GM23338 (cell line): ENCODE measurements around the gene UNKL. TPM values are rescaled to one million over a fixed set of nuclear protein-coding genes. Genes with fewer than 3 reads are reported as not detected.

ENCODE experiments used
- ATAC-seq: fragments of 200-7000 bp; cut with Tn5 transposase; 3 replicates; pipeline ENCODE4 v1.9.1; 2020
- DNase-seq: peaks from one replicate; pipeline ENCODE4 v3.0.0-alpha.2; 2015; ENCODE audit warnings: low spot score
- H2AFZ ChIP-seq: fragments of 200-600 bp; sonication (generic); 2 replicates; pipeline ENCODE4 v1.8.0; 2016; ENCODE audit warnings: antibody characterized with exemption, mild to moderate bottlenecking, moderate library complexity
- H3F3A ChIP-seq: fragments of 200-600 bp; sonication (generic); replicated peaks from 2 replicates; pipeline ENCODE4 v1.8.0; 2017; ENCODE audit warnings: antibody characterized with exemption, mixed run types, low read depth
- H3K27ac ChIP-seq: fragments of 200-600 bp; sonication (generic); 2 replicates; pipeline ENCODE4 v1.6.1; 2016; ENCODE audit warnings: low read depth
- H3K27me3 ChIP-seq: fragments of 200-600 bp; sonication (generic); 2 replicates; pipeline ENCODE4 v1.8.0; 2016; ENCODE audit warnings: mild to moderate bottlenecking, mixed run types, moderate library complexity; ENCODE audit not compliant: insufficient read depth
- H3K36me3 ChIP-seq: fragments of 200-600 bp; sonication (generic); 2 replicates; pipeline ENCODE4 v1.8.0; 2016; ENCODE audit warnings: mild to moderate bottlenecking; ENCODE audit not compliant: insufficient read depth
- H3K4me1 ChIP-seq: fragments of 200-600 bp; sonication (generic); 2 replicates; pipeline ENCODE4 v1.8.0; 2016; ENCODE audit warnings: mild to moderate bottlenecking, moderate library complexity; ENCODE audit not compliant: insufficient read depth
- H3K4me2 ChIP-seq: fragments of 200-600 bp; sonication (generic); 2 replicates; pipeline ENCODE4 v1.7.1; 2017; ENCODE audit warnings: mixed run types
- H3K4me3 ChIP-seq: fragments of 200-600 bp; sonication (generic); 2 replicates; pipeline ENCODE4 v1.6.1; 2016; ENCODE audit warnings: mixed run types
- H3K79me2 ChIP-seq: fragments of 200-600 bp; sonication (generic); replicated peaks from 2 replicates; pipeline ENCODE4 v1.8.0; 2017; ENCODE audit warnings: mild to moderate bottlenecking; ENCODE audit not compliant: insufficient read depth
- H3K9me2 ChIP-seq: fragments of 200-600 bp; sonication (generic); 2 replicates; pipeline ENCODE4 v1.8.0; 2017; ENCODE audit not compliant: insufficient read depth
- H4K20me1 ChIP-seq: fragments of 200-600 bp; sonication (generic); replicated peaks from 2 replicates; pipeline ENCODE4 v1.8.0; 2017; ENCODE audit warnings: mild to moderate bottlenecking; ENCODE audit not compliant: insufficient read depth
- H3K27ac Mint-ChIP-seq: 2 replicates; pipeline ENCODE4 v1.8.0; 2020; ENCODE audit warnings: inconsistent platforms, mild to moderate bottlenecking, moderate library complexity, mixed read lengths
- H3K27me3 Mint-ChIP-seq: 3 replicates; pipeline ENCODE4 v1.8.0; 2022; ENCODE audit warnings: low read depth, mild to moderate bottlenecking, moderate library complexity, mixed read lengths, inconsistent platforms; ENCODE audit not compliant: insufficient read depth, poor library complexity
- H3K36me3 Mint-ChIP-seq: 3 replicates; pipeline ENCODE4 v1.8.0; 2021; ENCODE audit warnings: low read depth, mild to moderate bottlenecking, inconsistent platforms, moderate library complexity, mixed read lengths
- H3K4me1 Mint-ChIP-seq: 3 replicates; pipeline ENCODE4 v1.8.0; 2020; ENCODE audit warnings: mild to moderate bottlenecking, inconsistent platforms, mixed read lengths
- H3K4me3 Mint-ChIP-seq: 3 replicates; pipeline ENCODE4 v1.8.0; 2021; ENCODE audit warnings: moderate library complexity, mild to moderate bottlenecking, inconsistent platforms, mixed read lengths
- H3K9me3 Mint-ChIP-seq: 3 replicates; pipeline ENCODE4 v1.8.0; 2020; ENCODE audit warnings: moderate library complexity, mild to moderate bottlenecking, inconsistent platforms, mixed read lengths
- CREB1 ChIP-seq: fragments of 250-450 bp; sonication (Bioruptor Pico); IDR thresholded peaks from 2 replicates; pipeline ENCODE4 v1.5.0; 2020; ENCODE audit warnings: low read depth, mild to moderate bottlenecking, moderate library complexity
- CTCF ChIP-seq, 2 experiments: fragments of 200-600 bp in 1 of 2; sonication (generic) in 1 of 2; conservative IDR thresholded peaks; 2 replicates each; pipeline versions ENCODE4 v1.5.1 to v1.6.1; 2016 to 2017; ENCODE audit warnings: antibody characterized with exemption in 2 of 2, low read depth in 2 of 2, mild to moderate bottlenecking in 2 of 2, moderate library complexity in 1 of 2
- ETS1 ChIP-seq: IDR thresholded peaks from 2 replicates; pipeline ENCODE4 v1.6.1; 2016; ENCODE audit warnings: antibody characterized with exemption
- EZH2 ChIP-seq: fragments of 200-600 bp; sonication (generic); IDR thresholded peaks from one replicate; pipeline ENCODE4 v1.8.0; 2017; ENCODE audit warnings: antibody characterized with exemption, mild to moderate bottlenecking, low read depth; ENCODE audit not compliant: unreplicated experiment
- EZH2phosphoT487 ChIP-seq: fragments of 200-600 bp; sonication (generic); IDR thresholded peaks from one replicate; pipeline ENCODE4 v1.8.1; 2018; ENCODE audit warnings: antibody characterized with exemption; ENCODE audit not compliant: unreplicated experiment
- JUNB ChIP-seq: IDR thresholded peaks from one replicate; pipeline ENCODE4 v1.6.1; 2016; ENCODE audit warnings: antibody characterized with exemption; ENCODE audit not compliant: unreplicated experiment
- NANOG ChIP-seq: IDR thresholded peaks from 2 replicates; pipeline ENCODE4 v1.6.1; 2016; ENCODE audit warnings: antibody characterized with exemption, borderline replicate concordance
- POLR2AphosphoS5 ChIP-seq: IDR thresholded peaks from 2 replicates; pipeline ENCODE4 v1.6.1; 2016; ENCODE audit warnings: antibody characterized with exemption, low read depth
- REST ChIP-seq: IDR thresholded peaks from one replicate; pipeline ENCODE4 v1.6.1; 2018; ENCODE audit warnings: antibody characterized with exemption; ENCODE audit not compliant: unreplicated experiment
- STAT1 ChIP-seq: IDR thresholded peaks from one replicate; pipeline ENCODE4 v1.6.1; 2016; ENCODE audit warnings: antibody characterized with exemption; ENCODE audit not compliant: unreplicated experiment
- ZNF114 ChIP-seq: fragments of 250-450 bp; sonication (Bioruptor Pico); IDR thresholded peaks from 2 replicates; pipeline ENCODE4 v1.5.0; 2020; ENCODE audit warnings: mild to moderate bottlenecking, moderate library complexity
- ZNF331 ChIP-seq: fragments of 250-450 bp; sonication (Bioruptor Pico); IDR thresholded peaks from 2 replicates; pipeline ENCODE4 v1.5.0; 2020; ENCODE audit warnings: low read depth, mild to moderate bottlenecking, moderate library complexity
- ZNF462 ChIP-seq: fragments of 250-450 bp; sonication (Bioruptor Pico); IDR thresholded peaks from 2 replicates; pipeline ENCODE4 v1.5.0; 2020; ENCODE audit warnings: mild to moderate bottlenecking, moderate library complexity
- polyA plus RNA-seq: library from polyadenylated mRNA; unstranded; fragments of >200 nt; fragmentation: Nextera tagmentation; extraction: Ambion mirVana; gene quantifications from 2 replicates; pipeline ENCODE4 v1.2.1, GENCODE V29; 2016
- total RNA-seq: library from RNA; depleted of rRNA; stranded (reverse); fragments of >200 nt; shearing (Covaris generic); gene quantifications from 2 replicates; pipeline ENCODE4 v1.2.3, GENCODE V29; 2014

The UNKL gene
- total and polyA plus RNA-seq, 2 experiments from 2014 or later: 16.7 to 28.7 TPM

GRCh38 chr16:1333854-1334700 is 80.4 kb downstream of the UNKL start:
- Histone ChIP-seq H3K9me2 (no peaks in the 10 kb centered on the region), H3F3A (0 out of 2 replicates have a peak, but pooled peaks cover 5% of the 10 kb centered on the region), H3K4me3 (peak overlapping the region; percentile 72), H3K4me1 (peaks cover 10% of the 10 kb centered on the region), H3K36me3 (no peaks in the 10 kb centered on the region), H3K79me2 (no peaks in the 10 kb centered on the region), H3K4me2 (peak overlapping the region; percentile 95), H3K27me3 (peaks cover 36% of the 10 kb centered on the region), H3K27ac (no peak overlapping the region), H4K20me1 (no peaks in the 10 kb centered on the region; the same call in 1 of the 2 replicates), H2AFZ (no peak overlapping the region)
- H3K27me3 Mint-ChIP-seq: peaks cover 33% of the 10 kb centered on the region
- H3K27ac Mint-ChIP-seq: no peak overlapping the region
- H3K36me3 Mint-ChIP-seq: no peaks in the 10 kb centered on the region
- no peak for TF ChIP-seq CREB1 (CRISPR knock-in tag)
- TF ChIP-seq NANOG: no peak
- TF ChIP-seq JUNB: no peak
- no peak for TF ChIP-seq ZNF331 (CRISPR knock-in tag)
- TF ChIP-seq ETS1: no peak
- no peak for TF ChIP-seq CTCF (conservative IDR thresholded peaks at IDR 0.05; ENCODE audit: low read depth in 2 of 2)
- no peak for TF ChIP-seq REST
- no peak for TF ChIP-seq STAT1
- no peak for TF ChIP-seq EZH2
- TF ChIP-seq ZNF462 (CRISPR knock-in tag): no peak
- no peak for TF ChIP-seq ZNF114 (CRISPR knock-in tag)
- no peak for TF ChIP-seq EZH2phosphoT487
- TF ChIP-seq POLR2AphosphoS5: no peak
- peaks cover 12% of the 10 kb centered on the region for H3K4me1 Mint-ChIP-seq
- peak; percentile 59 for DNase-seq
- H3K4me3 Mint-ChIP-seq: peak overlapping the region; percentile 51
- no peaks in the 10 kb centered on the region for H3K9me3 Mint-ChIP-seq
- peak; percentile 4 for ATAC-seq
